ENCODE results near the gene PRDM16. TPM values are rescaled to one million over a fixed set of nuclear protein-coding genes. Genes with fewer than 3 reads are reported as not detected.

Gene PRDM16
- total and polyA plus RNA-seq, 2 of the 13 experiments (the other 11 are each of a cell fraction or from before 2014, with no cell fraction given), result 0.15 to 0.81 TPM

DNA sequence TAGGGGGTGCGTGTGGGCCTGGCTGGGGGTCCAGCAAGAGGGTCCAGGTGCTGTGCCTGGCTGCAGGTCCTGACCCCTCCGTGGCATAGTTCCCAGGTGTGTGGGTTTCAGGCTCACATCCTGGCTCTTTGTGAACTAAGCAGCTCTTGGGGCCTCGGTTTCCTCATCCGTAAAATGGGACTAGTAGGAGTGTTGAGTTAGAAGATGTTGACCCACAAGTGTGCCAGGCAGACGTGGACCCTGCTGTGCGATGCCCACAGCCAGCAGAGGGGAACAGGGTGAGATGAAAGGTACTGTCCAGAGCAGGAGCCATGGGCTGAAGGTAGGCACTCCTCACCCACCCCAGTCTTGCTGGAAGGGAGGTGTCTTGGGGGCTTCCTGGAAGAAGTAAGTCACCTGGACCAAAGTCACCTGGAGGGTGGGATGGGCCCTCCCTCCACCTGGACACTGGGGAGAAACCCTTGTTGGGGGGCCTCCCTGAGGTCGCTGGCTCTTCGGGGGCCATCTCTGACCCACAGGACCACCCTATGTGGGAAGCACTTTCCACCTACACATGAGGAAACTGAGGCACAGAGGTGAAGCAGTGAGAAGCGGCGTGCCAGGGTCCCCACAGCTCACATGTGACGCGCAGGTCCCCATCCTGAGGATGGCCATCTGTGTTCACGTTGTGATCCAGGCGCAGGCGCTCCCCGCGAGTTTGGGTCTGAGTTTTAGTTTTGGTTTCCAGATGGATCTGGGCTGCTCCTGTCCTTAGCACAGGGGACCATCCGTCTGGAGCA, 386.9 kb downstream of the PRDM16 start (continued):
- TF ChIP-seq FOXC1 (CRISPR knock-in tag; IDR thresholded peaks at IDR 0.05; ENCODE audit: borderline replicate concordance) (no peak; the same call in 1 of the 2 replicates), SOX13 (IDR thresholded peaks at IDR 0.05) (no peak), SOX13 (CRISPR knock-in tag; conservative IDR thresholded peaks at IDR 0.05 in 1 of 2, IDR thresholded peaks at IDR 0.05 in 1 of 2) (no peak), NCOR1 (IDR thresholded peaks at IDR 0.05; ENCODE audit: borderline replicate concordance, low read length) (no peak), ZNF652 (CRISPR knock-in tag; IDR thresholded peaks at IDR 0.05; ENCODE audit: borderline replicate concordance, low read depth) (no peak), TEF (CRISPR knock-in tag; IDR thresholded peaks at IDR 0.05) (no peak), DNMT1 (CRISPR knock-in tag; IDR thresholded peaks at IDR 0.05) (no peak), ISL2 (CRISPR knock-in tag; IDR thresholded peaks at IDR 0.05) (no peak), ZFAT (CRISPR knock-in tag; conservative IDR thresholded peaks at IDR 0.05) (no peak), YEATS4 (CRISPR knock-in tag; IDR thresholded peaks at IDR 0.05; ENCODE audit: borderline replicate concordance) (0 out of 2 replicates have a peak, but pooled peaks have one; percentile 28), ZNF891 (CRISPR knock-in tag; IDR thresholded peaks at IDR 0.05) (no peak), SOX5 (CRISPR knock-in tag; IDR thresholded peaks at IDR 0.05; ENCODE audit: borderline replicate concordance) (no peak), FOXA1 (IDR thresholded peaks at IDR 0.05) (no peak), FOXA1 (CRISPR knock-in tag; IDR thresholded peaks at IDR 0.05) (no peak), CENPBD1 (CRISPR knock-in tag; IDR thresholded peaks at IDR 0.05; ENCODE audit: borderline replicate concordance, low read depth) (no peak), ZNF256 (CRISPR knock-in tag; conservative IDR thresholded peaks at IDR 0.05) (no peak), HMG20A (CRISPR knock-in tag; IDR thresholded peaks at IDR 0.05; ENCODE audit: borderline replicate concordance) (no peak), RBFOX2 (IDR thresholded peaks at IDR 0.05; ENCODE audit: low read depth, low read length) (0 out of 2 replicates have a peak, but pooled peaks have one; percentile 0), TIGD3 (CRISPR knock-in tag; IDR thresholded peaks at IDR 0.05; ENCODE audit: borderline replicate concordance) (no peak)
- TF ChIP-seq, protein P1, sequence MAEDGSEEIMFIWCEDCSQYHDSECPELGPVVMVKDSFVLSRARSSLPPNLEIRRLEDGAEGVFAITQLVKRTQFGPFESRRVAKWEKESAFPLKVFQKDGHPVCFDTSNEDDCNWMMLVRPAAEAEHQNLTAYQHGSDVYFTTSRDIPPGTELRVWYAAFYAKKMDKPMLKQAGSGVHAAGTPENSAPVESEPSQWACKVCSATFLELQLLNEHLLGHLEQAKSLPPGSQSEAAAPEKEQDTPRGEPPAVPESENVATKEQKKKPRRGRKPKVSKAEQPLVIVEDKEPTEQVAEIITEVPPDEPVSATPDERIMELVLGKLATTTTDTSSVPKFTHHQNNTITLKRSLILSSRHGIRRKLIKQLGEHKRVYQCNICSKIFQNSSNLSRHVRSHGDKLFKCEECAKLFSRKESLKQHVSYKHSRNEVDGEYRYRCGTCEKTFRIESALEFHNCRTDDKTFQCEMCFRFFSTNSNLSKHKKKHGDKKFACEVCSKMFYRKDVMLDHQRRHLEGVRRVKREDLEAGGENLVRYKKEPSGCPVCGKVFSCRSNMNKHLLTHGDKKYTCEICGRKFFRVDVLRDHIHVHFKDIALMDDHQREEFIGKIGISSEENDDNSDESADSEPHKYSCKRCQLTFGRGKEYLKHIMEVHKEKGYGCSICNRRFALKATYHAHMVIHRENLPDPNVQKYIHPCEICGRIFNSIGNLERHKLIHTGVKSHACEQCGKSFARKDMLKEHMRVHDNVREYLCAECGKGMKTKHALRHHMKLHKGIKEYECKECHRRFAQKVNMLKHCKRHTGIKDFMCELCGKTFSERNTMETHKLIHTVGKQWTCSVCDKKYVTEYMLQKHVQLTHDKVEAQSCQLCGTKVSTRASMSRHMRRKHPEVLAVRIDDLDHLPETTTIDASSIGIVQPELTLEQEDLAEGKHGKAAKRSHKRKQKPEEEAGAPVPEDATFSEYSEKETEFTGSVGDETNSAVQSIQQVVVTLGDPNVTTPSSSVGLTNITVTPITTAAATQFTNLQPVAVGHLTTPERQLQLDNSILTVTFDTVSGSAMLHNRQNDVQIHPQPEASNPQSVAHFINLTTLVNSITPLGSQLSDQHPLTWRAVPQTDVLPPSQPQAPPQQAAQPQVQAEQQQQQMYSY (CRISPR knock-in tag; IDR thresholded peaks at IDR 0.05), result no peak
